Activated naive CD8-positive, alpha-beta T cell treated with anti-CD3 and anti-CD28 coated beads, Interleukin-2, amount 50 U/mL, for 24 hours (primary cell): ENCODE data around the gene UQCR10.
A peak's percentile ranks its signal among the peaks of the same experiment; 100 is the strongest.

Source experiments
- ATAC-seq: fragments of 150-1000 bp; cut with Tn5 transposase; one replicate; pipeline ENCODE4 v1.10.0; 2021
- DNase-seq: peaks from one replicate; pipeline ENCODE4 v3.0.0; 2021
- H3K27ac Mint-ChIP-seq: one replicate; pipeline ENCODE4 v1.8.0; 2021; ENCODE audit warnings: mild to moderate bottlenecking, mixed read lengths
- H3K27me3 Mint-ChIP-seq: one replicate; pipeline ENCODE4 v1.8.0; 2021; ENCODE audit warnings: mixed read lengths
- H3K36me3 Mint-ChIP-seq: one replicate; pipeline ENCODE4 v1.8.0; 2021; ENCODE audit warnings: low read depth, mixed read lengths
- H3K4me1 Mint-ChIP-seq: one replicate; pipeline ENCODE4 v1.8.0; 2021; ENCODE audit warnings: mixed read lengths
- H3K4me3 Mint-ChIP-seq: one replicate; pipeline ENCODE4 v1.8.0; 2021; ENCODE audit warnings: mild to moderate bottlenecking, moderate library complexity, mixed read lengths
- H3K9me3 Mint-ChIP-seq: one replicate; pipeline ENCODE4 v1.8.0; 2021; ENCODE audit warnings: mixed read lengths

Gene UQCR10

DNA sequence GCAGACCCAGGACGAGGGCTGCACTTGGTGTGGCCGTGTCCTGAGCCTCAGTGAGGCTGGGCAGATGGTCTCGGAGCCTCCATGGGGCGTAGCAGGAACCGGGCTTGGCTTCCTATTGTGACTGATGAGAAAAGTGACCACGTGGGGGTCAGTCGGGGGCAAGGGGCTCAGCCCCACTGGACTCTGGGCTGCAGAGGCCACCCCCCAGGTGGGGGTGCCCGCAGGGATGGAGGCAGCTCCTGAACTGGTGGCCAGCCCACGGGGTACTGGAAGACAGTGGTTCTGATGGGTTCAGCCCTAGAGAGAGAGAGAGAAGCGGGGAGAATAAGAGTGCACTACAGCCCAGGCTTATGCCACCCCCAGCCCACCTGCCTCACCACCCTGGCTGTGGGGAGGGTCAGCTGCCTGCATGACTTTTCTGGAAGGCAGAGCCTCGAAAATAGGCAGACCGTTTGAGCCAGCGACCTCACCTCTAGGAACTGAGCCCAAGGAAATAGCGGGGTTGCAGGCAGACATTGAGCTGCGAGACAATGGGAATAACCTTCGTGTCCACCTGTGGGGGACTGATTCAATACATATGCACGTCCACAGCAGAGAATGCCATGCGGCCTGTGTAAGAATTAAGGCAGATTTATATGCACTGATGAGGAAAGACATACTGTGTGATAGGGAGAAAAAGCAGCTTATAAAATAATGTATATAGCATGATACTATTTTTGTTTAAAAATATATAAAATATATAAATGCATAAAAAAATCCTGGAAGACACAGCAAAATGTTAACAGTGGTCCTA is 35.9 kb upstream of the UQCR10 start:
- no peak overlapping the region for H3K27ac Mint-ChIP-seq
- no peaks in the 10 kb centered on the region for H3K9me3 Mint-ChIP-seq
- no peak overlapping the region for H3K4me3 Mint-ChIP-seq
- no peaks in the 10 kb centered on the region for H3K36me3 Mint-ChIP-seq
- H3K27me3 Mint-ChIP-seq = no peaks in the 10 kb centered on the region
- ATAC-seq (no peak), DNase-seq (no peak)
- no peaks in the 10 kb centered on the region for H3K4me1 Mint-ChIP-seq

DNA sequence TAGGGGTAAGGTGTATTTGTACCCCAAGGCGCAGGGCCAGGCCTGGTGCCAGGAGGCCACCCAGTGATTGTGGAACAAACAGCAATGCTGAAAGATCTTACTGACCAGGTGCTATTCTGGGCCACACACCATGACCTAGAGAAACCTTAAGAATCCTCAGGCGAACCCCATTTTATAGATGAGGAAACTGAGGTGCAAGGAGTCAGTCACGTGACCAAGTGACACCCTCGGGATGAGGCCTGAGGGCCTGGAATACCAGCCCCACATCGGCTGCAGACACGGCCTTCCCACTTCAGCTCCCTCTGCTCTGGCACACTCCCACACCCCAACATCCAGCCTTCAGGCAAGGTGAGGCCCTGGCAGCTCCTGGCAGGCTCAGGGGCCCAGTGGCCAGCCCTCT is 34.3 kb upstream of the UQCR10 start:
- Mint-ChIP-seq H3K27ac (no peak overlapping the region), H3K4me3 (no peak overlapping the region), H3K36me3 (peaks cover 2% of the 10 kb centered on the region), H3K27me3 (no peaks in the 10 kb centered on the region), H3K4me1 (no peaks in the 10 kb centered on the region), H3K9me3 (no peaks in the 10 kb centered on the region)
- no peak for ATAC-seq
- no peak for DNase-seq

DNA sequence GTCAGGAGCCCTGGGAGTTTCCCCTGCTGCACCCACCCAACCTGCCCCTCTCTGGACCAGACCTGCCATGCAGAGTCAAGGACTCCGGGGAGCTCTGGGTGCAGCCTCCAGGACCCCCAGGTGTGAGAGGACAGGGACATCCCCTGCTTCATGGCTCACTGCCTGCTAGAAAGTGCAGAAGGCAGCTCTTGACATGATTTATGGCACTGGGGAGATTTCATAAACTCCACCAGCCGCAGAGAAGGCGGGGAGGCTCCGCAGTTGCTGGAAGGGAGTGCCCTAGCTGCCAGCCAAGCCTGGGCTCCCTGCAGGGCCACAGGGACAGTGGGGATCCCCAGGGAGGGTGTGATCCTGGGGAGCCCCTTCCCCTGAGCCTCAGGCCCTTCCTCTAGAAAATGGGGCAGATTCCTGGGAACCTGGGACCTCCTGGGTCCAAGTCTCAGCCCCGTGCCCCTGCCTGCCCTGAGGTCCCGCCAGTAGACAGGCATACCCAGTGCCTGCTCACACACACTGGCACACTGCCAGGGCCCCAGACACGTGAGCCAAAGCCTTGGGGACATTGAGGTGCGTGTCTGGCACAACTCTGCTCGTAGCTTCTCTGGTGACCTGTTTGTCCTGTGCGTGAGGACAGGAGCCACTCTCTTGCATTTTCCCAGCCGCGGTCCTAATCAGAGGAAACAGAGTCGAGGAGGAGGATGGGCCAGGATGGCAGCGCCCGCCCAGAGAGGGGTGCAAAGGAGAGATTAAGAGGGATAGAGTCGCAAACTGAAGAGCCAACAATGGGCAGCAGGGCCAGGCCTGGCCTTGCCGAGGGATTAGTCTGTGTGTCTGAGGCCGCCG is 33.6 kb upstream of the UQCR10 start:
- H3K27ac Mint-ChIP-seq = no peak overlapping the region
- peak; percentile 12 for ATAC-seq

GRCh38 chr22:29734406-29734805 is 32.8 kb upstream of the UQCR10 start:
- Mint-ChIP-seq H3K4me3 (no peak overlapping the region), H3K27me3 (no peaks in the 10 kb centered on the region), H3K36me3 (peaks cover 2% of the 10 kb centered on the region), H3K27ac (no peak overlapping the region), H3K4me1 (no peaks in the 10 kb centered on the region), H3K9me3 (no peaks in the 10 kb centered on the region)
- ATAC-seq = no peak
- no peak for DNase-seq

More for the DNA sequence above, 33.6 kb upstream of the UQCR10 start:
- Mint-ChIP-seq H3K27me3 (no peaks in the 10 kb centered on the region), H3K4me1 (no peaks in the 10 kb centered on the region), H3K36me3 (peaks cover 2% of the 10 kb centered on the region), H3K4me3 (no peak overlapping the region), H3K9me3 (no peaks in the 10 kb centered on the region)
- DNase-seq = no peak

DNA sequence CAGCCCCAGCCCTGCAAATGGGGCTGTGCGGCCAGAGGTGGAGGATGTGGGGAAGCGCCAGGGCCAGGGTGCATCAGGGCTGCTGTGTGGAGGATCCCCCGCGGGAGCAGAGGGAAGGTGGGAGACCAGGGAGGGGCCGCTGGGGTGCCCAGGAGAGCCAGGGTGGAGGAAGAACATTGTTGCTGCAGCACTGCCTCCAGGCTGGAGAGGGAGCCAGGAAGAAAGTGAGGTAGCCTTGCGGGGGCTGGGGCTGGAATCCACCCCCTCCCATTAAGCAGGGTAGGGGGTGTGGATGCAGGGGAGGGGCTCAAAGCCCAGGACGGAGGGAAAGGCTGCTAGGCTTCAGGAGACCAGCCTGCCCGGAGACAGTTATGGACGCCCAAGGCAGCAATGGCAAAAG is 32.3 kb upstream of the UQCR10 start:
- ATAC-seq (no peak), DNase-seq (no peak)
- peaks cover 2% of the 10 kb centered on the region for H3K36me3 Mint-ChIP-seq
- H3K4me1 Mint-ChIP-seq = no peaks in the 10 kb centered on the region
- H3K4me3 Mint-ChIP-seq = no peak overlapping the region
- H3K9me3 Mint-ChIP-seq = no peaks in the 10 kb centered on the region
- H3K27me3 Mint-ChIP-seq = no peaks in the 10 kb centered on the region
- H3K27ac Mint-ChIP-seq = no peak overlapping the region

DNA sequence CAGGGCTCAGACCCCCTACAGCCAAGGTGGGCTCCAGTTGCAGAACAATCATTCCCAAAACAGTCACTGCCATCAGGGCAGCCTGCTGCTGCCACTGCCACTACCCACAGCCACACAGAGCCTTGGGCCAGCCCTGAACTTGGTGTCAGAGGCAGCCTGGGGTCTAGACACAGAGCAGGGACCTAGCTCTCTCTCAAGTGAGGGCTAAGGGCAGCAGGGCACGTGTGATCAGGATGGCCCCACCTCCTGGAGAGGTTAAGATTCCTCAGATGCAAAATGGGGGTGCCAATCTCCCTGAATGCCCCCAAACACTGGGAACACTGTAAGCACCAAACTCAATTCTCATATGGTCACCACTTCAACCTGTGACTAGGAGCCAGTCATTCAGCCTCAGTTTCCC is 31.8 kb upstream of the UQCR10 start:
- ATAC-seq = no peak
- Mint-ChIP-seq H3K4me3 (no peak overlapping the region), H3K4me1 (no peaks in the 10 kb centered on the region), H3K27me3 (no peaks in the 10 kb centered on the region), H3K9me3 (no peaks in the 10 kb centered on the region), H3K36me3 (peaks cover 2% of the 10 kb centered on the region), H3K27ac (no peak overlapping the region)
- no peak for DNase-seq

DNA sequence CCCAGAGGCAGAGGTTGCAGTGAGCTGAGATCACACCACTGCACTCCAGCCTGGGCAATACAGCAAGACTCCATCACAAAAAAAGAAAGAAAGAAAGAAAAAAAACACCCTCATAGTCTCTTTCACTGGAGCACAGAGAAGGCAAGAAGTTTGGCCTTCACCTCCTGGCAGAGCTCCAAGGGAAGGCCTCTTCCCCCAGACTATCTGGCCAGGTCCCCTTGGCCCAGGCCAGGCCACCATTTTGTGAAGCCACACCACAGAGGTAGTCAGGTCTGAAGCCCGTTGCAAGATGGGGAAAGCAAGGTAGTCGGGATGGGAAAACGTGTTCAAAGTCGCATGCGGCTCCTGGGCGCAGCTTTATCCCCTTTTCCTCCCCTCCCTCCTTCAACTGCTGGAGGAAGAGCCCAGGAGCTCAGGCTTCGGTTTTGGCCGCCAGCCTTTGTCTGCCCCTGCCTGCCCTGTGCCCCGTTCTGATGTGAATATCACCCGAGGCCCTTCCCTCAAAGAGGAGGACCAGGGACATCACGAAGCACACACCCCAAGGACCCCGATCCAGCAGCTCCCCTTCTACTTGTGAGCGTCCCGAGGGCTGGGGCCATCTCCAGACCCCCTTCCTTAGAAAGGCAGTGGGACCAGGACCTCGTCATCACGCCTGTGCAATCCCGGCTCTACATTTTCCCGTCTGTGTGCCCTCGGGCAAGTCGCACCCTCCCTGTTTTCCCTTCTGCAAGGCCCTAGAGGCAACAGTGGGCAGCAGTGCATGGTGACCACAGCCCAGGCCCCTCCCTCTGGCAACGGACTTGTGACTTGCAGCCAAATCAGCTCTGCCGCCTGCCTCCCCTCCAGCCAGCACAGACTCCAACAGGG is 29.7 kb upstream of the UQCR10 start:
- H3K27me3 Mint-ChIP-seq = no peaks in the 10 kb centered on the region
- DNase-seq (no peak), ATAC-seq (no peak)
- no peaks in the 10 kb centered on the region for H3K4me1 Mint-ChIP-seq
- peaks cover 2% of the 10 kb centered on the region for H3K36me3 Mint-ChIP-seq
- no peak overlapping the region for H3K27ac Mint-ChIP-seq
- no peaks in the 10 kb centered on the region for H3K9me3 Mint-ChIP-seq
- H3K4me3 Mint-ChIP-seq = no peak overlapping the region

- no peak overlapping the region for H3K4me3 Mint-ChIP-seq
- no peaks in the 10 kb centered on the region for H3K9me3 Mint-ChIP-seq
- H3K27ac Mint-ChIP-seq = no peak overlapping the region
- DNase-seq = no peak
- no peaks in the 10 kb centered on the region for H3K4me1 Mint-ChIP-seq
- peaks cover 2% of the 10 kb centered on the region for H3K36me3 Mint-ChIP-seq
- ATAC-seq = no peak
- H3K27me3 Mint-ChIP-seq = no peaks in the 10 kb centered on the region
These were observed 28.9 kb upstream of the UQCR10 start for GRCh38 chr22:29738118-29738815.

DNA sequence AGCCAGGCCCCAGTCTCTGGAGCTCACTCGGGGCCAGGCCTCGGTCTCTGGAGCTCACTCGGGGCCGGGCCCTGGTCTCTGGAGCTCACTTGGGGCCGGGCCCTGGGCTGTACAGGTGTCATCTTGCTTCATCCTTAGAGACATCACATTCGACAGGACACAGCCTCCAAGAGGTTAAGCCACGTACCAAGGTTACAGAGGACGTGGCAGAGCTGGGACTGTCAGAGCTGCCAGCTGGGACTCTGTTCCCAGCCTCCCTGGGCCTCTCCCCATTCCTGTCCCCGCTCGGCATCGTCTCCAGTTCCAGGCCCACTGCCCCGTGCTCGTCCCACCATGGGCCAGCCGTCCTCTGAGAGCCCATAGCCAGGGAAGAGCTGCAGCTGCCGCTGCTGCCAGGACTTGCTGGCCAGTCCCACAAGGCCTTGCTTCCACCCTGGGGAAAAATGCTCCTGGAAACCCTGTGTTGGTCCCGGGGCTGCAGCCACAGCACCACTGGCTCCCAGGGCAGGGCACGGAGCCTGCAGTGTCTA is 27.8 kb upstream of the UQCR10 start:
- Mint-ChIP-seq H3K36me3 (peaks cover 2% of the 10 kb centered on the region), H3K4me3 (no peak overlapping the region), H3K4me1 (no peaks in the 10 kb centered on the region), H3K9me3 (no peaks in the 10 kb centered on the region), H3K27me3 (no peaks in the 10 kb centered on the region), H3K27ac (no peak overlapping the region)
- DNase-seq = no peak
- ATAC-seq = no peak

DNA sequence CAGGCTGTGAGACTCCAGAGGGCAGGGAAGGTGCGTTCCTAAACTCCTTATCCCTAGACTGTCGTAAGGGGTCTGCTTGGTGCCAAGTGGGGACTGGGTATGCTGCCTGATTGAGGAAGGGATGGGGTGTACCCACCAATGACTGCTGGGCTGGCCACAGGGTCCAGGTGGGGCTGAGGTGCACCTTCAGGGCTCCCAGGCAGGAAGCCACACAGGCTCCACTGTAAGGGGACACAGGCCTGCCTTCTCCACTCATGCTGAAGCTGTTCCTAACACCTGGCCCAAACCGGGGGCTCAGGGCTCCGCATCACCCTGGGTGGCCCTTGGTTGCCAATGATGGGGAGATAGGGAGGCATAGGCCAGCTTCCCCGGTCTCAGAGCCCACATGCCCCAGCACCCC is 27.0 kb upstream of the UQCR10 start:
- Mint-ChIP-seq H3K27ac (no peak overlapping the region), H3K4me1 (no peaks in the 10 kb centered on the region), H3K4me3 (no peak overlapping the region), H3K27me3 (no peaks in the 10 kb centered on the region), H3K36me3 (peaks cover 4% of the 10 kb centered on the region), H3K9me3 (no peaks in the 10 kb centered on the region)
- DNase-seq (no peak), ATAC-seq (no peak)

GRCh38 chr22:29741926-29742325 is 25.2 kb upstream of the UQCR10 start:
- DNase-seq (no peak), ATAC-seq (no peak)
- Mint-ChIP-seq H3K36me3 (peaks cover 4% of the 10 kb centered on the region), H3K4me3 (no peak overlapping the region), H3K4me1 (no peaks in the 10 kb centered on the region), H3K27ac (no peak overlapping the region), H3K27me3 (no peaks in the 10 kb centered on the region), H3K9me3 (no peaks in the 10 kb centered on the region)

DNA sequence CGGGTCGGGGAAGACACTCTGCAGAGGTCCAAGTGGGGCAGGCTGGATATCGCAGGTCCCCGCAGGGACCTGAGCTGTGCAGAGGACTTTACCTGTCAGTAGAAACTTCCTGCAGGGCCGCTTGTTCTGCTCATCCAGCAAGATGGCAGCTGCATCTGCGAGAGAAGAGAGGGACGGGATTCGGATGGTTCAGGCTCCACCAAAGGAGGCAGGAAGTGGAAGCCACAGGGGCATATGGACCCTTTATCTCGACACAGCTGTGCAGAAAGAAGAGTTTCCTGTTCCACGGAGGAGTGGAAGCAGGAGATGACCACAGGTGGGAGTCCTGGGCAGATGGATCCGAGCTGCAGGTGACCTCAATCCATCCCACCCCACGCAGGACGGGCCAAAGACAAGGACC is 24.8 kb upstream of the UQCR10 start:
- Mint-ChIP-seq H3K9me3 (no peaks in the 10 kb centered on the region), H3K4me1 (no peaks in the 10 kb centered on the region), H3K36me3 (peaks cover 2% of the 10 kb centered on the region), H3K4me3 (no peak overlapping the region), H3K27me3 (no peaks in the 10 kb centered on the region), H3K27ac (no peak overlapping the region)
- DNase-seq (no peak), ATAC-seq (no peak)

DNA sequence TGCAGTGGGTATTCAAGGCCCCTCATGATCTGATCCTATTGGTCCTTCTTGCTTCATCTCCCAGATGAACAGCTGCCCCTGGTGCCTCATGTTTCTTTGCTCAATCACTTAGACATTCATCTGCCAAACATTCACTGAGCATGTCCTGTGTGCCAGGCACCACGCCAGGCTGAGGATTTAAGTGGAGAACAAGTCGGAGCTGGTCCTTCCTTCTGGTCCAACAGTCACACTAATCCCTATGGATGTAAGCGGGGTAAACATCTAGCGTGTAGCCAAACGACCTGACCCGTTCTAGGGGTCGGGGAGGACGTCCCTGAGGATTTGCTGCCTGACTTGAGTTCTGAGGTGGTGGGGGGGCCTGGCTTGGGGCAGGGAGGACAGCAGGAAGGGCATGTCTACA is 22.3 kb upstream of the UQCR10 start:
- no peaks in the 10 kb centered on the region for H3K9me3 Mint-ChIP-seq
- H3K27ac Mint-ChIP-seq = no peak overlapping the region
- no peak overlapping the region for H3K4me3 Mint-ChIP-seq
- no peaks in the 10 kb centered on the region for H3K27me3 Mint-ChIP-seq
- no peak for DNase-seq
- no peaks in the 10 kb centered on the region for H3K4me1 Mint-ChIP-seq
- no peak for ATAC-seq
- H3K36me3 Mint-ChIP-seq = peaks cover 5% of the 10 kb centered on the region

DNA sequence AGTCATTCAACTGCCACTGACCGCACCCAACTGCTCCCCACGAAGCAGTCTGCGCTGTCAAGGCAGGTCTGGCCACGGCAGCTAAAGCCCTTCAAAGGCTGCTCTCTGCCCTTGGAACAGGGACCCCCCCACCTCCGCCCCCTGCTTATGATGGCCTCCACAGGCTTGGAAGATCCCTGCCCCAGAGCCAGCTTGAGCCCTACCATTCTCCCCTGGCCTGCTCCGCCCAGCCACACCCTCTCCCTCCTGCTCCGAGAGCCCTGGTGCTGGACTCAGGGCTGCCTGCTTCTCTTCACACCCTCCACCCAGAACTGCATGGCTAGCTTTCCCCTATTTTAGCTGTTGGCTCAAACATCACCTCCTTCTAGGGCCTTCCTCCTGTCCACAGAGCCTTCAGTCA is 19.3 kb upstream of the UQCR10 start:
- Mint-ChIP-seq H3K4me1 (peaks cover 7% of the 10 kb centered on the region), H3K27me3 (no peaks in the 10 kb centered on the region), H3K36me3 (peaks cover 6% of the 10 kb centered on the region), H3K27ac (no peak overlapping the region), H3K4me3 (no peak overlapping the region), H3K9me3 (no peaks in the 10 kb centered on the region)
- ATAC-seq (no peak), DNase-seq (no peak)
